ENCODE results near the gene ST8SIA2. TPM values are rescaled to one million over a fixed set of nuclear protein-coding genes. Genes with fewer than 3 reads are reported as not detected.

ST8SIA2 gene
- total RNA-seq, 1 experiment from 2014 or later = 0.15 TPM

GRCh38 chr15:92425578-92426225 lies 32.0 kb downstream of the ST8SIA2 start:
- H3K4me1 ChIP-seq (ENCODE audit: control insufficient read depth, insufficient read depth, low read length) = no peaks in the 10 kb centered on the region
- intact Hi-C loops (cut with micrococcal nuclease; ENCODE audit: unreplicated experiment) (no loop called here), in situ Hi-C loops (cut with HindIII; ENCODE audit: low pct_unique_long_range_greater_than_20kb, low sequenced_read_pairs) (no loop called here)
- BruUV-seq (replicated peaks) = no TSS peak
- CTCF ChIA-PET = no interaction called here
- H3K27me3 ChIP-seq (ENCODE audit: control insufficient read depth, insufficient read depth, low read length) = no peaks in the 10 kb centered on the region
- POLR2A ChIA-PET = no interaction called here
- no peak overlapping the region for H3K4me3 ChIP-seq (ENCODE audit: low read depth in 2 of 2, low read length in 2 of 2)
- no peak for ATAC-seq
- H3K27ac ChIP-seq (ENCODE audit: low read length) = no peak overlapping the region
- DNase-seq (ENCODE audit: low read depth, low spot score) = no peak
- H3K36me3 ChIP-seq (ENCODE audit: control insufficient read depth, insufficient read depth, low read length) = no peaks in the 10 kb centered on the region
- H3K9me3 ChIP-seq (ENCODE audit: control insufficient read depth, insufficient read depth, low read depth, low read length) = no peaks in the 10 kb centered on the region
- TF ChIP-seq REST (IDR thresholded peaks at IDR 0.05; ENCODE audit: insufficient read depth in 1 of 2, low read depth in 2 of 2, low read length in 1 of 2) = no peak
- no peak for TF ChIP-seq TCF7L2 (IDR thresholded peaks at IDR 0.05; ENCODE audit: low read depth, low read length)
- no peak for TF ChIP-seq SIN3A (IDR thresholded peaks at IDR 0.05; ENCODE audit: borderline replicate concordance, insufficient read depth, low read depth, low read length)
- TF ChIP-seq CTCF (IDR thresholded peaks at IDR 0.05) = no peak
- TF ChIP-seq POLR2AphosphoS5 (IDR thresholded peaks at IDR 0.05; ENCODE audit: low read depth, low read length) = no peak

- no peak for ATAC-seq
- DNase-seq (ENCODE audit: low read depth, low spot score) = peak; percentile 8
- intact Hi-C loops (cut with micrococcal nuclease; ENCODE audit: unreplicated experiment) = no loop called here
- Histone ChIP-seq H3K36me3 (ENCODE audit: control insufficient read depth, insufficient read depth, low read length) (no peaks in the 10 kb centered on the region), H3K9me3 (ENCODE audit: control insufficient read depth, insufficient read depth, low read depth, low read length) (no peaks in the 10 kb centered on the region), H3K4me1 (ENCODE audit: control insufficient read depth, insufficient read depth, low read length) (no peaks in the 10 kb centered on the region), H3K4me3 (ENCODE audit: low read depth in 2 of 2, low read length in 2 of 2) (no peak overlapping the region), H3K27ac (ENCODE audit: low read length) (no peak overlapping the region), H3K27me3 (ENCODE audit: control insufficient read depth, insufficient read depth, low read length) (peaks cover 3% of the 10 kb centered on the region; the same call in 1 of the 2 replicates)
- ChIA-PET CTCF (no interaction called here), POLR2A (no interaction called here)
- in situ Hi-C loops (cut with HindIII; ENCODE audit: low pct_unique_long_range_greater_than_20kb, low sequenced_read_pairs) = no loop called here
- TF ChIP-seq CTCF (IDR thresholded peaks at IDR 0.05) = no peak
- no peak for TF ChIP-seq TCF7L2 (IDR thresholded peaks at IDR 0.05; ENCODE audit: low read depth, low read length)
- no peak for TF ChIP-seq SIN3A (IDR thresholded peaks at IDR 0.05; ENCODE audit: borderline replicate concordance, insufficient read depth, low read depth, low read length)
- TF ChIP-seq REST (IDR thresholded peaks at IDR 0.05; ENCODE audit: insufficient read depth in 1 of 2, low read depth in 2 of 2, low read length in 1 of 2) = no peak
- TF ChIP-seq POLR2AphosphoS5 (IDR thresholded peaks at IDR 0.05; ENCODE audit: low read depth, low read length) = no peak
- no TSS peak for BruUV-seq (replicated peaks)
Observed at GRCh38 chr15:92429378-92430068, 35.8 kb downstream of the ST8SIA2 start.
